PC-9 (cell line): Measurements from ENCODE around the gene NMT2. TPM values are rescaled to one million over a fixed set of nuclear protein-coding genes. Genes with fewer than 3 reads are reported as not detected.

ENCODE experiments used
- BruUV-seq: library from RNA; stranded (reverse); fragments of 400-500 nt; replicated peaks from 2 replicates; lab custom pipeline; 2021; lab: Mats Ljungman, UMichigan
- CTCF ChIA-PET: fragments of 300-600 bp; sonication (Branson Sonifier 250); formaldehyde crosslinking; loops from one replicate; lab custom pipeline; 2022; ENCODE audit warnings: antibody characterized with exemption; lab: Charles Lee
- POLR2A ChIA-PET: fragments of 300-600 bp; sonication (Branson Sonifier 250); formaldehyde crosslinking; loops from one replicate; lab custom pipeline; 2022; ENCODE audit warnings: antibody characterized with exemption; ENCODE audit not compliant: unreplicated experiment; lab: Charles Lee
- DNase-seq, 2 experiments: peaks; one replicate each; pipeline versions ENCODE4 v3.0.0 to v3.0.0-alpha.2; 2015 to 2022; ENCODE audit warnings: mixed read lengths in 1 of 2
- H2AFZ ChIP-seq: fragments of 200-600 bp; sonication (generic); 2 replicates; pipeline ENCODE4 v1.8.1; 2017; ENCODE audit warnings: antibody characterized with exemption
- H3F3A ChIP-seq: fragments of 200-600 bp; sonication (generic); 2 replicates; pipeline ENCODE4 v1.8.1; 2017; ENCODE audit warnings: antibody characterized with exemption, mild to moderate bottlenecking, low read depth; ENCODE audit not compliant: insufficient read depth
- H3K27ac ChIP-seq: fragments of 200-600 bp; sonication (generic); 2 replicates; pipeline ENCODE4 v1.6.1; 2016; ENCODE audit warnings: mixed run types
- H3K27me3 ChIP-seq: fragments of 200-600 bp; sonication (generic); 2 replicates; pipeline ENCODE4 v1.6.1; 2016; ENCODE audit warnings: low read depth, mixed run types; ENCODE audit not compliant: insufficient read depth
- H3K36me3 ChIP-seq: fragments of 200-600 bp; sonication (generic); 2 replicates; pipeline ENCODE4 v1.6.1; 2016; ENCODE audit warnings: low read depth, mixed run types
- H3K4me1 ChIP-seq: fragments of 200-600 bp; sonication (generic); replicated peaks from 2 replicates; pipeline ENCODE4 v1.6.1; 2016; ENCODE audit warnings: mixed run types; ENCODE audit not compliant: insufficient read depth
- H3K4me2 ChIP-seq: fragments of 200-600 bp; sonication (generic); 2 replicates; pipeline ENCODE4 v1.6.1; 2017; ENCODE audit warnings: mixed run types
- H3K4me3 ChIP-seq: fragments of 200-600 bp; sonication (generic); 2 replicates; pipeline ENCODE4 v1.6.1; 2016; ENCODE audit warnings: mixed run types
- H3K79me2 ChIP-seq: fragments of 200-600 bp; sonication (generic); 2 replicates; pipeline ENCODE4 v1.6.1; 2017; ENCODE audit warnings: low read depth, mixed run types
- H3K9me2 ChIP-seq: fragments of 200-600 bp; sonication (generic); 2 replicates; pipeline ENCODE4 v1.8.1; 2017; ENCODE audit warnings: mild to moderate bottlenecking; ENCODE audit not compliant: insufficient read depth
- H3K9me3 ChIP-seq: fragments of 200-600 bp; sonication (generic); 2 replicates; pipeline ENCODE4 v1.8.1; 2016; ENCODE audit warnings: low read depth; ENCODE audit not compliant: insufficient read depth
- H4K20me1 ChIP-seq: fragments of 200-600 bp; sonication (generic); 2 replicates; pipeline ENCODE4 v1.8.1; 2017; ENCODE audit not compliant: insufficient read depth
- CTCF ChIP-seq: fragments of 200-600 bp; sonication (generic); conservative IDR thresholded peaks from 2 replicates; pipeline ENCODE4 v1.6.1; 2017; ENCODE audit warnings: mixed run types, antibody characterized with exemption, mild to moderate bottlenecking, moderate library complexity
- EZH2 ChIP-seq: fragments of 200-600 bp; sonication (generic); IDR thresholded peaks from 2 replicates; pipeline ENCODE4 v1.8.0; 2017; ENCODE audit warnings: antibody characterized with exemption, low read depth
- intact Hi-C: fragments of 100-400 bp; cut with micrococcal nuclease; formaldehyde crosslinking; loops from one replicate; pipeline ENCODE4 v1.10.0; 2022; ENCODE audit not compliant: unreplicated experiment
- total RNA-seq: library from RNA; stranded (reverse); gene quantifications from 2 replicates; pipeline ENCODE4 v1.2.3, GENCODE V29; 2021

Gene NMT2
- total RNA-seq, 1 experiment from 2014 or later: 11.0 TPM

GRCh38 chr10:15072358-15072757 lies 96.1 kb downstream of the NMT2 start:
- no TSS peak for BruUV-seq
- Histone ChIP-seq H3K4me1 (no peaks in the 10 kb centered on the region), H4K20me1 (no peaks in the 10 kb centered on the region), H3K27ac (no peak overlapping the region), H3K4me3 (no peak overlapping the region), H3K79me2 (no peaks in the 10 kb centered on the region), H2AFZ (no peak overlapping the region), H3K9me2 (no peaks in the 10 kb centered on the region), H3K36me3 (no peaks in the 10 kb centered on the region), H3K9me3 (no peaks in the 10 kb centered on the region; the same call in 1 of the 2 replicates), H3K27me3 (no peaks in the 10 kb centered on the region), H3K4me2 (no peak overlapping the region), H3F3A (no peaks in the 10 kb centered on the region)
- POLR2A ChIA-PET: no interaction called here
- CTCF ChIA-PET: no interaction called here
- TF ChIP-seq CTCF (no peak), EZH2 (no peak)
- DNase-seq: no peak
- intact Hi-C loops: no loop called here

GRCh38 chr10:15069230-15069629 lies 99.3 kb downstream of the NMT2 start:
- intact Hi-C loops: no loop called here
- Histone ChIP-seq H3K9me2 (no peaks in the 10 kb centered on the region), H3K4me2 (no peak overlapping the region), H3K4me1 (no peaks in the 10 kb centered on the region), H3K27ac (no peak overlapping the region), H3K36me3 (no peaks in the 10 kb centered on the region), H3K79me2 (no peaks in the 10 kb centered on the region), H3K27me3 (no peaks in the 10 kb centered on the region), H3K4me3 (no peak overlapping the region), H4K20me1 (no peaks in the 10 kb centered on the region), H2AFZ (no peak overlapping the region), H3F3A (no peaks in the 10 kb centered on the region), H3K9me3 (no peaks in the 10 kb centered on the region; the same call in 1 of the 2 replicates)
- no peak for DNase-seq
- CTCF ChIA-PET: no interaction called here
- POLR2A ChIA-PET: no interaction called here
- no TSS peak for BruUV-seq
- no peak for TF ChIP-seq EZH2
- no peak for TF ChIP-seq CTCF

- POLR2A ChIA-PET: no interaction called here
- intact Hi-C loops: no loop called here
- Histone ChIP-seq H3K27ac (no peak overlapping the region), H3K79me2 (no peaks in the 10 kb centered on the region), H3K27me3 (no peaks in the 10 kb centered on the region), H3K4me1 (no peaks in the 10 kb centered on the region), H3K4me2 (no peak overlapping the region), H2AFZ (no peak overlapping the region), H3K4me3 (no peak overlapping the region), H3K9me2 (no peaks in the 10 kb centered on the region), H3F3A (no peaks in the 10 kb centered on the region), H3K9me3 (no peaks in the 10 kb centered on the region; the same call in 1 of the 2 replicates), H4K20me1 (no peaks in the 10 kb centered on the region), H3K36me3 (no peaks in the 10 kb centered on the region)
- no peak for TF ChIP-seq EZH2
- TF ChIP-seq CTCF: no peak
- no TSS peak for BruUV-seq
- DNase-seq: peak in 1 of 2 experiments; percentile 1
- CTCF ChIA-PET: no interaction called here
Measured at GRCh38 chr10:15068802-15069201, 99.7 kb downstream of the NMT2 start.
